Right lobe of liver (tissue), 4 donors: Measurements from ENCODE around the gene AADAT.

Experiments used
- CTCF ChIP-seq, 4 donors: fragments of 200-600 bp in 3 of 4; fragments of 450-650 bp in 1 of 4; IDR thresholded peaks; one replicate each; pipeline versions ENCODE4 v1.5.1 to v1.8.0; 2016 to 2022; ENCODE audit warnings: antibody characterized with exemption in 4 of 4, mild to moderate bottlenecking in 2 of 4
- POLR2A ChIP-seq: fragments of 450-650 bp; IDR thresholded peaks from one replicate; pipeline ENCODE4 v1.6.1; 2017; ENCODE audit warnings: antibody characterized with exemption, mild to moderate bottlenecking
- donor health status: DM: no; HTN: no; CAD: no.
- donor health status: DM: no; HTN: no; CAD: no.
- donor health status: DM: no; HTN: yes; CAD: no.

DNA sequence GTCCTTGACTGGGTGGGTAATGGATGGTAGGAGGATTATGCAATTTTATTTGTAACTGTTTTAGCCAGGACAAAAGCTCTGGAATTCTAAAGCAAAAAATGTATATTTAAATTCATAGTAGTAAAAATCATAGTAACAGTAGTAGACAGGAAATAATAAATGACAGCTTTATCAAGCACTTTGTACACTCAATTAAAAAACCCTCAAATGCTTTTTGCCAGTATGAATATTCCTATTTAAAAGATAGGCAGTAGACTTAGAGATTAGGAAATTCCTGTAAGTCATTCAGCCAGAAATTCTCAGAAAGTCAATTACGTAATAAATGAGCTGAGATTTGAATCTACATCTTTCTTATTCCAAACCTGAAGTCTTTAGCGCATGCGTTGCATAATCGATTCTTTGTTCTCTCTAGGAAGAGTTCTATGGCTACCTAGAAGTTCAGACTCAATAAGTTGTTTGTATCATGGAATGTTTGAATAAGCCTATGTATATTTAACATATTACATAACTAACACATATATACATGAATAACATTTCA is 2.5 kb downstream of the AADAT start:
- TF ChIP-seq POLR2A (no peak), CTCF (IDR thresholded peaks at IDR 0.05) (no peak)
